Activated naive CD8-positive, alpha-beta T cell treated with anti-CD3 and anti-CD28 coated beads, Interleukin-2, amount 50 U/mL, for 24 hours (primary cell): ENCODE results near the gene CBR1.
A peak's percentile ranks its signal among the peaks of the same experiment; 100 is the strongest.

Experiments used
- ATAC-seq: fragments of 150-1000 bp; cut with Tn5 transposase; one replicate; pipeline ENCODE4 v1.10.0; 2021
- DNase-seq: peaks from one replicate; pipeline ENCODE4 v3.0.0; 2021
- H3K27ac Mint-ChIP-seq: one replicate; pipeline ENCODE4 v1.8.0; 2021; ENCODE audit warnings: mild to moderate bottlenecking, mixed read lengths
- H3K27me3 Mint-ChIP-seq: one replicate; pipeline ENCODE4 v1.8.0; 2021; ENCODE audit warnings: mixed read lengths
- H3K36me3 Mint-ChIP-seq: one replicate; pipeline ENCODE4 v1.8.0; 2021; ENCODE audit warnings: low read depth, mixed read lengths
- H3K4me1 Mint-ChIP-seq: one replicate; pipeline ENCODE4 v1.8.0; 2021; ENCODE audit warnings: mixed read lengths
- H3K4me3 Mint-ChIP-seq: one replicate; pipeline ENCODE4 v1.8.0; 2021; ENCODE audit warnings: mild to moderate bottlenecking, moderate library complexity, mixed read lengths
- H3K9me3 Mint-ChIP-seq: one replicate; pipeline ENCODE4 v1.8.0; 2021; ENCODE audit warnings: mixed read lengths

CBR1 gene

DNA sequence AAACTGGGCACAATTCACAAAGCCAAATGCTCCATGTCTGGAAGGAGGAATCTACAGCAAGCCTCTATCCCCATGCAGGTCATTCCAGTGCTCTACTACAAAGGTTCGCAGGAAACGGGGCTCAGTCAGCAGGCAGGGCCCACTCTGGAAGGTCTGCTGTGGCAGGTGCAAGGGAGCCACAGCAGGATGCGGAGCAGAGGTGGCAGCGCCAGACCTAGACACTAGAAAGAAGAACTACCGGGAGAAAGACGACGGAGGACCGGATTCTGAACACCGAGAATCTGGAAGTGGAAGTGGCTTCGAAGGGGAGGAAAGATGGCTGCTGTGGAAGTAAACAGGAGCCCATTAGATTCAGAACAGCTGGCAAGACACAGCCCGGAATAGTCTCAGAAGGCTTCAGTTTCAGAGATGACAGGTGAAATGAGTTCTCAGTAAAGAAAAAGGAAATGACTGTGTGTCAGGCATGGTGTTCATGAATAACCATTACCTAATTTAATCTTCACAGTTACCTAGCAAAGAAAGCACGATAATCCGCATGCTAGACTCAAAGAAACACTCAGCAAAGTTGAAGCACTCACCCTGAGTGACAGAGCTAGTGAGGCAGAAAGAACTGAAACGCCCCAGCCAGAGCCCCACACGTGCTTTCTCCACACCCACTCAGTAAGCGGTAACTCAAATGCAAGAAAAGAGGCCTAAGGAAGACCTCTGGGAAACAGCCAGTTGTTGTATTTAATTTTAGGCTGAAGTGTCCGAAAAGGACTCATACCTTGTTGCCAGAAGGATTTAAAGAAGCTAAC is 30.9 kb upstream of the CBR1 start:
- no peaks in the 10 kb centered on the region for H3K4me1 Mint-ChIP-seq
- ATAC-seq (no peak), DNase-seq (no peak)
- peaks cover 38% of the 10 kb centered on the region for H3K36me3 Mint-ChIP-seq
- H3K9me3 Mint-ChIP-seq: no peaks in the 10 kb centered on the region
- H3K27me3 Mint-ChIP-seq: no peaks in the 10 kb centered on the region
- no peak overlapping the region for H3K4me3 Mint-ChIP-seq
- no peak overlapping the region for H3K27ac Mint-ChIP-seq

DNA sequence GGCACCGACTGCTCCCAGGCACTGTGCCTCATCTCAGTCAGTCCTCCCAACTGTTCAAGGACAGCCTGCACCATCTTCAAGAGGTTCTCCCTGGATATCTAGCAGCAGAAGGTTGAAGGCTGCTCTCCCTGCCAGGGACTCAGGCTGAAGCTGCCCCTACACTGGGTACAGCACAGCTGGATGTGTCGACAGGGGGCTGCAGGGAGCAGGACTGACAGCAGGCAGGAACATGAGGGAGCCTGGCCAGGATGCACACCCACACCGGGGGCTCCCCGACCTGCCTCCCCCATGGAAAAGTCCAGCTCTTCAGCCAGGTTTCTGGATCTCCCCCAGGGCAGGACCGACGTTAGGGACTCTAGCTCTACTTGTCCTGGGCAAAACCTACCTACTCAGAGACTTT is 30.0 kb upstream of the CBR1 start:
- peaks cover 46% of the 10 kb centered on the region for H3K36me3 Mint-ChIP-seq
- no peak overlapping the region for H3K4me3 Mint-ChIP-seq
- no peaks in the 10 kb centered on the region for H3K4me1 Mint-ChIP-seq
- H3K27me3 Mint-ChIP-seq: no peaks in the 10 kb centered on the region
- no peak for ATAC-seq
- no peak for DNase-seq
- no peaks in the 10 kb centered on the region for H3K9me3 Mint-ChIP-seq
- H3K27ac Mint-ChIP-seq: no peak overlapping the region

DNA sequence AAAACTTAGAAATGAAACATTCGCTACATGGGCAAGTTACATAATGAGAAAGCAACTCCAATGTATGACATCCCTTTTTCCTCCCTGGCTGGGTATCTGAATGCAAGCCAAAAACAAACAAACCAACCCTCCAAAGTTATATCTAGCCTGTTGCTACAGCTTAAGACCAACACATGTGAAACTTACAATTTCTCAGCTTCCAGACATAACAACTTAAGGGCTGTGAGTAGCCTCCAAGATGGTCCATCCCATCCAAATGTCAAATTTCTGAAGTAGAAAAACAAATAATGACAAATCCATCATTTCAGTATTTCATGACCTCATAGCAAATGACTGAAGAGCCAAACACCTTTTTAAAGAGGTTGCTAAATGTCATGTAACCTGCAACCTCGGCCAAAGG is 29.4 kb upstream of the CBR1 start:
- Mint-ChIP-seq H3K4me1 (no peaks in the 10 kb centered on the region), H3K9me3 (no peaks in the 10 kb centered on the region), H3K4me3 (no peak overlapping the region), H3K27ac (no peak overlapping the region), H3K27me3 (no peaks in the 10 kb centered on the region), H3K36me3 (peaks cover 47% of the 10 kb centered on the region)
- ATAC-seq: no peak
- no peak for DNase-seq

DNA sequence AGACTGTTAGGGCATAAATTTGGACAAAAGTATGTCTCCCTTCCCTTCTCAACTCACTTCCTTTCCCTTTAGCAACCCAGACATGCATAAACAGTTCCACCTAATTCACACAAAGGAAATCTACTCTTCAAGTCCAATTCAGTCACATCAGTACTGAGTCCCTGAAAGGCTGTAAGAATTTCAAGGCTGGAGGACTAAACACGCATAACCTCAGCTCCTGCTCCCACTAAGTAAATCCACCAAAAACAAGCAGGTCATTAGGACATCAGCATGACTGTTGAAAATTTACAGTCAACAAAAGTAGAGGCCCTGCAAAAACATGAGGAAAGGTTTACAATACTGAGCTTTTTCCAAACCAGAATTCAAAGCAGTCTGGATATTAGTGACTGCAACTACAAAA is 27.9 kb upstream of the CBR1 start:
- no peak overlapping the region for H3K4me3 Mint-ChIP-seq
- no peaks in the 10 kb centered on the region for H3K27me3 Mint-ChIP-seq
- H3K9me3 Mint-ChIP-seq: no peaks in the 10 kb centered on the region
- ATAC-seq (no peak), DNase-seq (no peak)
- H3K36me3 Mint-ChIP-seq: peaks cover 38% of the 10 kb centered on the region
- no peak overlapping the region for H3K27ac Mint-ChIP-seq
- no peaks in the 10 kb centered on the region for H3K4me1 Mint-ChIP-seq

DNA sequence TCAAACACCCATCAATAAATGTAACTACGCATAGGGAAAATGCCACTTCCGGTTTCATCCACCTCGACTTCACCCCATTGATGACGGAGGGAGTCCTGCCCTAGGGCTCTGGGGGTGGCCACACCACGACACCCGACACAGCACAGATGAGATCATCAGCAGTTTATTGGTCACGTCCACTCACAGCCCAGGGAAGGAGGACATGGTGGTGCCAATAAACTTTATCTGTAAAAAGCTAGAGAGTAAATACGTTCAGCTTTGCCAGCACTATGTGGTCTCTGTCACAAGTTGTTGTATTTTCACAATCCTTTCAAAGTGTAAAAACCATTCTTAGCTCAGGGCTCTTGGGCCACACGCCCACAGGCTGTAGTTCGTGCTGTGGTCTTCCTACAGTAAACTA is 25.8 kb upstream of the CBR1 start:
- H3K27ac Mint-ChIP-seq: no peak overlapping the region
- no peak overlapping the region for H3K4me3 Mint-ChIP-seq
- DNase-seq (no peak), ATAC-seq (no peak)
- H3K27me3 Mint-ChIP-seq: no peaks in the 10 kb centered on the region
- peaks cover 41% of the 10 kb centered on the region for H3K36me3 Mint-ChIP-seq
- H3K9me3 Mint-ChIP-seq: no peaks in the 10 kb centered on the region
- peaks cover 10% of the 10 kb centered on the region for H3K4me1 Mint-ChIP-seq

DNA sequence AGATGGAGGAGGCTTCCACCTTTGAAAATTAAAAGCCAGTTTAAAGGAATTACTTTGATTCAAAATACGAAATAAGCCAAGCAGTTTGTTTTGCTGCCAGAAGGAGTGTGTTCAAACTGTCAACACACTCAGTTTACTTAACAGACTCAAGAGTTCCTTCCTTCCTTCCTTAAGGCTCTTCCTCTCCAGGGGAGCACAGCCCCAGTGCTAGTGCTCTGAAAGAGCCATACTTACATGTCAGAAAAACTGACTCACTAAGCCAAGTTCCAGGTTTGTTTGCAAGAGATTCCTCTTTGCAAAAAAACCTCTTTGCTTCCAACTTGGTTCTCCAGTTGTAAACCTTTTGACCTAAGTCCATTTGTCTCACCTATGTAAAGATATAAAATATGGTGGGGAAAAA is 23.8 kb upstream of the CBR1 start:
- Mint-ChIP-seq H3K36me3 (peaks cover 50% of the 10 kb centered on the region), H3K4me3 (no peak overlapping the region), H3K4me1 (peaks cover 11% of the 10 kb centered on the region), H3K27ac (no peak overlapping the region), H3K27me3 (no peaks in the 10 kb centered on the region), H3K9me3 (no peaks in the 10 kb centered on the region)
- ATAC-seq (no peak), DNase-seq (no peak)

DNA sequence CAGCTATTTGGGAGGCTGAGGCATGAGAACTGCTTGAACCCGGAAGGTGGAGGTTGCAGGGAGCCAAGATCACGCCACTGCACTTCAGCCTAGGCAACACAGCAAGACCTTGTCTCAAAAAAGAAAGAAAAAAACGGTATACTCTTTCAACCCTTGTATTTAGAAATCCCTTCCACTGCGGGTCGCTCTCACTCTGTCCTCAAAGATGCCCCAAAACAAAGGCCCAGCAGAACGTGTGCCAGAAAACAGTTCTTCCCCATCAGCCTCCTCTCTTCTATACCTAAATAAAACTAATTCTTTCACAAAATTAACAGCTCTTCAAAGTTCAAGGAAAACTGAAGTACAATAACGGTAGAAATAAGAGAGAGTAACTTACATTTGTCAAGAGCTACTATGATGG is 22.7 kb upstream of the CBR1 start:
- H3K9me3 Mint-ChIP-seq: no peaks in the 10 kb centered on the region
- DNase-seq (no peak), ATAC-seq (no peak)
- H3K27me3 Mint-ChIP-seq: no peaks in the 10 kb centered on the region
- H3K27ac Mint-ChIP-seq: no peak overlapping the region
- H3K4me3 Mint-ChIP-seq: no peak overlapping the region
- H3K4me1 Mint-ChIP-seq: peaks cover 11% of the 10 kb centered on the region
- peaks cover 44% of the 10 kb centered on the region for H3K36me3 Mint-ChIP-seq

DNA sequence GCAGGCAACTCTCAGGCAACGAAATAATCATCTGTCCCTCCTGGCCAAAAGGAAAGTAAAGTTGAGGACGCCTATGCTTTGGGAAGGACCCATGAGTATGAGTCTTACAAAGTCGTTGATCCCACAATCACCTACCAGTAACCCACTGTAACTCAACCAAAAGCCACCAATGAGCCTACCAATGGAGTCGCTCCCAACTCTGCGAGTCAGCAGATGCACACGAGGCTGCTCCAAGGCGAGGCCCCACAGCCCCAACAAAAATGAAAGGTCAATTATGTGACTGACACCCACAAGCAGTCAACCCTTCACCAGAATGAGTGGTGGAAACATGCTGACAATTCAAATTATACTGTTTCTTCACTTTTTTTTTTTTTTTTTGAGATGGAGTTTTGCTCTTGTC is 21.5 kb upstream of the CBR1 start:
- H3K9me3 Mint-ChIP-seq: no peaks in the 10 kb centered on the region
- H3K4me3 Mint-ChIP-seq: no peak overlapping the region
- peak overlapping the region; percentile 68 for H3K27ac Mint-ChIP-seq
- peaks cover 16% of the 10 kb centered on the region for H3K4me1 Mint-ChIP-seq
- peaks cover 52% of the 10 kb centered on the region for H3K36me3 Mint-ChIP-seq
- peak; percentile 85 for ATAC-seq
- no peak for DNase-seq
- H3K27me3 Mint-ChIP-seq: no peaks in the 10 kb centered on the region

DNA sequence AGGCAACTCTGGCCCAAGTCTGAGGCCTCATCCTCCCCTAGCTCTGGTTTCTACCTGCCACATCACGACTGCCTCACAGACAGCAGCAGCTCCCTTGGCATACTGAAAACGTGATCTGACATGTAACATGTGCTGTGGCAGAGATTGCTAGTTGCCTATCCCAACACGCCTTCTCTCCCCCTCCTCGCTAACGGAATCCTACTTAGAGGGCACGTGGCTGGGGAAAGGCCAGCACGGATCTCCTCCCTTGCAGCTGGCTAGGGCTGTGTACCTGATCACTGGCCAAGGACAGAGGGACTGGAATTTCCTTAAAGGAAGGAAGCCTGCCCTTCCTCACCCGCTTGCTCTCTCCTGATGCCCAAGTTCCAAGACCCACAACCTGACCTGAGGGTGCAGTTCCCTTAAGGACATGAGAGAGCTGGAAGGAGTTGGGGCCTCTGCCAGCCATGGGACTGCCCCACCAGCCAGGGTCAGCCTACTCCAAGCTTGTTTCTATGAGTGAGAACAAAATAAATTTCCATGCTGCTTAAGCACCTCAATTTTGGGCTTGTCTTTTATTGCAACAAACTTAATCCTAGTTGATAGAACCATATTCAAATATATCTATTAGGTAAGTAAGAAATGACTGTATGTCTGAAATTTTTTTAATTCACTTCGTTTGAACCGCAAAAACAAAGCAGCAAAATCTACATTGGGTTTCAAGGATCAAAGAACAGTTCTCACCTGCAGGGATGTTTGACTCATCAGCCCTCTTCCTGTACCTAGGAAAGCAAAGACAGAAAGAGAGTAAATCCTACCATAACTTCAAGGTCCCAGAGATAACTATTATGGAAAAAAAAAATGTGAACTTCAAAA is 16.7 kb upstream of the CBR1 start:
- ATAC-seq (no peak), DNase-seq (no peak)
- Mint-ChIP-seq H3K9me3 (no peaks in the 10 kb centered on the region), H3K27ac (no peak overlapping the region), H3K4me1 (peaks cover 28% of the 10 kb centered on the region), H3K36me3 (peaks cover 65% of the 10 kb centered on the region), H3K4me3 (no peak overlapping the region), H3K27me3 (no peaks in the 10 kb centered on the region)

DNA sequence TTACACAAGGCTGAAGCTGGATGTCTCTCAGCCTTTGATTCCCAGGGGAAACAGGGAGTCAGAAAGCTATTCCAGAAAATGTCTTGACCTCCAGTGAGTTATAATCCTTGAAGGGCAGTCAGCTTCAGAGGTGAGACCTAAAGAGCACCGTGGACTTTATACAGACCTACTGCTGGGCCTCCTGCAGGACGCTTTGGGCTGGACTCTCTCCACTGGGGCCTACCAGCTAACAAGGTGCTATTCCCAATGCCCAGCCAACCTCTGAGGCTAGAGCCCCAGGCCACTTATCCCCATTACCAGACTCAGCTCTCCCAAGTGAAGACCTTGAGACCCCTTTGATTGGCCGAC is 16.1 kb upstream of the CBR1 start:
- DNase-seq: no peak
- no peaks in the 10 kb centered on the region for H3K27me3 Mint-ChIP-seq
- H3K36me3 Mint-ChIP-seq: peaks cover 64% of the 10 kb centered on the region
- H3K9me3 Mint-ChIP-seq: no peaks in the 10 kb centered on the region
- H3K4me1 Mint-ChIP-seq: peaks cover 28% of the 10 kb centered on the region
- H3K4me3 Mint-ChIP-seq: no peak overlapping the region
- no peak overlapping the region for H3K27ac Mint-ChIP-seq
- no peak for ATAC-seq

DNA sequence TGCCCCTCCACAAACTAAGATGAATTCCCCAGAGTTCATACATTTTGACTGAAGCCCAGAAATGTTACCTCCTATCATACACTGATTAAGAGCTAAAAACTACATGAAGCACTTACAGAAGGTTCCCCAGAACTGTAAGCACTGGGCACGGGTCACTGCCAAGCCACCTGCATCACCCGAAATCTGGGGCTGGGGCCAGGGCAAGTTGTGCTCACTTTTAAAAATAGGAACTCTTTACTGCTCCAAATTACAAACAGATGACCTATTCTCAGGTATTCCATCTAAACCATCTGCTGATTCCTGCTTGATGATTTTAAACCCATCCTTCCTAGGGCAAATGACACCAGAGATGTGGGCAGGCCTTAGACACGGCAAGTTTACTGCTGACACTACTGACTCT is 14.3 kb upstream of the CBR1 start:
- Mint-ChIP-seq H3K36me3 (peaks cover 56% of the 10 kb centered on the region), H3K27ac (no peak overlapping the region), H3K9me3 (no peaks in the 10 kb centered on the region), H3K4me3 (no peak overlapping the region), H3K27me3 (no peaks in the 10 kb centered on the region), H3K4me1 (peaks cover 34% of the 10 kb centered on the region)
- DNase-seq (no peak), ATAC-seq (no peak)

DNA sequence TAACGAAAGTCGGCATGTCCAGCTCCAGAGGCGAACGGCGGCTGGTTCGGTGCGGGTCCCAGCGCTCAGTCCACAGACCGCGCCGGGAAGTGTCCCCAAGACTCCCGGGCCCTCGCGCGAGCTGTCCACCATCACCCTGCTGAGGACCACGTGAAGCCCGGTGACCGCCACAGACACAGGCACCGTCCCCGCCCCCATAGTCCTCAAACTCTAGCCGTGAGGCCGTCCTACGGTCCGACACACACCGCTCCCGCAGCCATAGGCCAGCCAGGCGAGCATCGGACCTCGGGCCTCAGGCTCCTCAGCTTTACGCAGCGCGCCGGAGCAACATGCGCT is 10.0 kb upstream of the CBR1 start:
- DNase-seq: no peak
- Mint-ChIP-seq H3K27ac (peak overlapping the region; percentile 95), H3K36me3 (peaks cover 41% of the 10 kb centered on the region)

DNA sequence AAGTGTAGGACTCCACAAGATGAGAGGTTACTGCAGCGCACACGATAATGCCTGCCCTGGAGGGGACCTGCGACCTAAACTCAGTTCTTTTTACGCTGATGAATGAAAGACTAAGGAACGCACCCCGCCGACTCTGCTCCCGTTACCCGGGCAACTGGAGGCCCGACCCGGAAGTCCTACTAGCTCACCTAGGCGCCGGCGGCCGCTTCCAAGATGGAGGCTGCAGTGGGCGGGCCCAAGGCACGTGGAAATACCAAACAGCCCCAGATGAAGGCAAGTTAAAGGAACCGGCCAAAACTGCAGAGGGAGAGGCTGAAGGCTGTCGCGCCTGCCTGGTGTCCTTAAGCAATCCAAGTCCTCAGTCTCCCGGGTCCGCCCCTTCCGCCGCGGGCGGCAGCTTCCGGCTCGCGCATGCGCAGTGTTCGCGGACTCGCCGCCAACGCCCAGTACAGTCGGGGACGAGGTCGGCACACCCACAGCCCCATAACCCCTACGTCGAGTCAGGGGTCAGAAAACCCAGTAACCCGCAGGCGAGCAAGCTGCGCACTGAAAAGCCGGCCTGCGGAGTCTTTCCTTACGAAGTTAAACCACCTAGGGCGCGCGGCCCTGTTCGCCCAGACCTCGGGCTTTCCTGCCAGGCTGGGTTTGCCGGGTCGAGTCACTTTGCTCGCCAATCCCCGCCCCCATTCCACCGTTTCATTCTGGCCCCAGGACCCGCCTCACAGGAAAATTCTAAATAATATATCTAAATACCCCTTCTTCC is 9.5 kb upstream of the CBR1 start, which contains the start of gene SETD4:
Gene SETD4, minus strand, starts transcription at position 368 of the 763 bp plus-strand sequence. CDS start 1,638 bp downstream, outside the sequence.
- Mint-ChIP-seq H3K27me3 (no peaks in the 10 kb centered on the region), H3K27ac (peak within 1 kb of the TSS; percentile 95), H3K9me3 (no peaks in the 10 kb centered on the region), H3K36me3 (peaks cover 35% of the 10 kb centered on the region), H3K4me1 (peaks cover 29% of the 10 kb centered on the region), H3K4me3 (peak within 1 kb of the TSS; percentile 92)
- peak; percentile 93 for ATAC-seq
- peak; percentile 96 for DNase-seq

More for the DNA sequence above, 10.0 kb upstream of the CBR1 start:
- H3K4me1 Mint-ChIP-seq: peaks cover 25% of the 10 kb centered on the region
- no peaks in the 10 kb centered on the region for H3K27me3 Mint-ChIP-seq
- H3K9me3 Mint-ChIP-seq: no peaks in the 10 kb centered on the region
- H3K4me3 Mint-ChIP-seq: peak overlapping the region; percentile 92
- ATAC-seq: peak; percentile 12

DNA sequence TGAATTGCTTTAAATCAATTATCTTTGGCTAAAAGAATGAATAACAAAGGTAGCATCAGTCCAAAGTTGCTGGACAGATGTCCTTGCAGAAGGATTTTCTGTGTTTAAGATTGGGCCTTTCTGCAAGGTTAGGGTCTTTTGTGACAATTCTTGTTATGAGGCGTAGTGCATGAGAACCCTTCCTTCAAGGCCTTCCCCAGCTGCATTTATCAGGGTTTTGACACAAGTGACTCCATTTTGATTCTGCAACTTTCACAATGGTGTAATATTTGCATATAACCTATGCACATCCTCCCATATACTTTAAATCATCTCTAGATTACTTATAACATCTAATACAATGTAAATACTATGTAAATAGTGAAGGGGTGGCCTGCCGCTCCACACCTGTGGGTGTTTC is 8.4 kb upstream of the CBR1 start:
- H3K27ac Mint-ChIP-seq: no peak overlapping the region

More for the DNA sequence above, 8.4 kb upstream of the CBR1 start:
- H3K4me1 Mint-ChIP-seq: peaks cover 41% of the 10 kb centered on the region
- H3K9me3 Mint-ChIP-seq: no peaks in the 10 kb centered on the region
- H3K27me3 Mint-ChIP-seq: no peaks in the 10 kb centered on the region
- DNase-seq (no peak), ATAC-seq (no peak)
- H3K4me3 Mint-ChIP-seq: no peak overlapping the region
- peaks cover 26% of the 10 kb centered on the region for H3K36me3 Mint-ChIP-seq
